ENCODE data around the gene ABHD14A. TPM values are rescaled to one million over a fixed set of nuclear protein-coding genes. Genes with fewer than 3 reads are reported as not detected.

Gene ABHD14A
- total and polyA plus RNA-seq, 2 of the 4 experiments (the other 2 are of a cell fraction), result 3.4 to 10.0 TPM

- in situ Hi-C loops (cut with MboI; ENCODE audit: low sequenced_read_pairs), result no loop called here
- H3K27me3 ChIP-seq (ENCODE audit: control insufficient read depth, insufficient read depth, low read length), result no peaks in the 10 kb centered on the region
- no peaks in the 10 kb centered on the region; the same call in 1 of the 2 replicates for H3K36me3 ChIP-seq (ENCODE audit: control insufficient read depth, insufficient read depth, low read length)
- peak overlapping the region; percentile 98 for H2AK5ac ChIP-seq (ENCODE audit: low read depth, low read length)
- H2BK5ac ChIP-seq (ENCODE audit: low read depth, low read length, poor library complexity, severe bottlenecking), result peak overlapping the region; percentile 84
- CTCF ChIA-PET, result interaction anchor here (1.3 kb wide), 1 partner anchor 10 kb away, joined by 3 read pairs; the partner anchor contains the start of gene ABHD14B
- H2AK9ac ChIP-seq (replicated peaks; ENCODE audit: low read depth, low read length, poor library complexity), result peak overlapping the region; percentile 96
- BruUV-seq (replicated peaks), result no TSS peak
- peak overlapping the region; percentile 85 for H2AFZ ChIP-seq (replicated peaks; ENCODE audit: low read length, poor library complexity)
- peak overlapping the region; percentile 34 for H3K9ac ChIP-seq (ENCODE audit: low read depth, low read length)
- no peaks in the 10 kb centered on the region for H3K9me3 ChIP-seq (ENCODE audit: control insufficient read depth, insufficient read depth, low read length)
- peaks cover 7% of the 10 kb centered on the region for H3K9me1 ChIP-seq (ENCODE audit: insufficient read depth, low read length)
- H3K23ac ChIP-seq (ENCODE audit: low read depth, low read length), result peak overlapping the region; percentile 67; the same call in 1 of the 2 replicates
- peak overlapping the region; percentile 78 for H4K91ac ChIP-seq (ENCODE audit: insufficient read depth, low read depth, low read length)
- peak overlapping the region; percentile 88 for H3K4me2 ChIP-seq (ENCODE audit: low read depth, low read length)
- peak overlapping the region; percentile 45 to 79 for H4K8ac ChIP-seq (ENCODE audit: low read depth in 2 of 2, low read length in 2 of 2)
- H3K4ac ChIP-seq (ENCODE audit: low read depth, low read length), result peak overlapping the region; percentile 84
- TF ChIP-seq RAD21 (IDR thresholded peaks at IDR 0.05; ENCODE audit: low read length) (no peak), RCOR1 (IDR thresholded peaks at IDR 0.05; ENCODE audit: insufficient replicate concordance, low read length) (no peak), CTCF (conservative IDR thresholded peaks at IDR 0.05; ENCODE audit: low read depth, low read length) (no peak), BHLHE40 (IDR thresholded peaks at IDR 0.05; ENCODE audit: low read depth, low read length) (no peak), SMC3 (IDR thresholded peaks at IDR 0.05; ENCODE audit: low read depth, low read length) (no peak), MAFK (IDR thresholded peaks at IDR 0.05; ENCODE audit: low read depth, low read length) (no peak), MAZ (IDR thresholded peaks at IDR 0.05; ENCODE audit: borderline replicate concordance, low read depth, low read length) (no peak), ELK1 (IDR thresholded peaks at IDR 0.05; ENCODE audit: borderline replicate concordance, low read depth, low read length) (no peak), CHD1 (IDR thresholded peaks at IDR 0.05; ENCODE audit: low read depth, low read length) (no peak), FOS (IDR thresholded peaks at IDR 0.05; ENCODE audit: low read depth, low read length) (no peak), CEBPB (IDR thresholded peaks at IDR 0.05; ENCODE audit: low read depth, low read length) (no peak), RFX5 (IDR thresholded peaks at IDR 0.05; ENCODE audit: low read depth, low read length) (no peak)
- POLR2A ChIA-PET (ENCODE audit: unreplicated experiment), result interaction anchor here (1.0 kb wide), 2 partner anchors 9 to 26 kb away, joined by 3 to 6 read pairs; no protein-coding TSS in a partner anchor
- dilution Hi-C loops (cut with HindIII; ENCODE audit: low sequenced_read_pairs, unreplicated experiment), result no loop called here
- peaks cover 5 to 50% of the 10 kb centered on the region in 2 experiments; a peak in 3 of 4 replicates for H3K79me1 ChIP-seq (ENCODE audit: low read depth in 1 of 2, low read length in 2 of 2)
- peak overlapping the region; percentile 63 for H3K4me3 ChIP-seq (ENCODE audit: insufficient read depth, low read depth, low read length)
- 75% methylated on average over 16 of the region's 22 CpGs; no CpG with 5 or more reads in 1 of the 2 experiments for WGBS, 2 experiments (ENCODE audit: extremely low coverage in 2 of 2, insufficient read length in 1 of 2)
- H2BK120ac ChIP-seq (ENCODE audit: low read depth, low read length), result peak overlapping the region; percentile 43; the same call in 1 of the 2 replicates
- H3K14ac ChIP-seq (replicated peaks; ENCODE audit: low read depth, low read length), result peak overlapping the region; percentile 71
- peaks cover 4% of the 10 kb centered on the region for H4K20me1 ChIP-seq (ENCODE audit: insufficient read depth, low read length)
- peak overlapping the region; percentile 80 for H3K56ac ChIP-seq (ENCODE audit: extremely low read depth, insufficient read depth, low read length)
- intact Hi-C loops (cut with micrococcal nuclease), result loop anchor here (2.0 kb wide), 1 partner anchor 41 kb away; the partner anchor contains the start of gene PARP3
- H2BK15ac ChIP-seq (ENCODE audit: low read depth, low read length), result no peak overlapping the region; the same call in 2 of the 3 replicates
- DNase-seq (no peak), ATAC-seq (ENCODE audit: low read depth) (no peak)
- H2BK20ac ChIP-seq (ENCODE audit: low read depth, low read length), result peak overlapping the region; percentile 48; the same call in 1 of the 2 replicates
- peaks cover 12% of the 10 kb centered on the region for H3K4me1 ChIP-seq (ENCODE audit: control insufficient read depth, insufficient read depth, low read length)
- peak overlapping the region; percentile 90 for H3K27ac ChIP-seq (ENCODE audit: insufficient read depth, low read length)
- H3K18ac ChIP-seq (ENCODE audit: low read depth, low read length), result peak overlapping the region; percentile 5
- H4K5ac ChIP-seq (ENCODE audit: low read depth, low read length), result peak overlapping the region; percentile 61
Observed at GRCh38 chr3:51983578-51984268, 8.9 kb downstream of the ABHD14A start.
